Measurements from ENCODE around the gene AEBP1. TPM values are rescaled to one million over a fixed set of nuclear protein-coding genes. Genes with fewer than 3 reads are reported as not detected.
A peak's percentile ranks its signal among the peaks of the same experiment; 100 is the strongest.

The AEBP1 gene
- total and polyA plus RNA-seq, 4 donors, result 293 to 2,243 (median 977) TPM

DNA sequence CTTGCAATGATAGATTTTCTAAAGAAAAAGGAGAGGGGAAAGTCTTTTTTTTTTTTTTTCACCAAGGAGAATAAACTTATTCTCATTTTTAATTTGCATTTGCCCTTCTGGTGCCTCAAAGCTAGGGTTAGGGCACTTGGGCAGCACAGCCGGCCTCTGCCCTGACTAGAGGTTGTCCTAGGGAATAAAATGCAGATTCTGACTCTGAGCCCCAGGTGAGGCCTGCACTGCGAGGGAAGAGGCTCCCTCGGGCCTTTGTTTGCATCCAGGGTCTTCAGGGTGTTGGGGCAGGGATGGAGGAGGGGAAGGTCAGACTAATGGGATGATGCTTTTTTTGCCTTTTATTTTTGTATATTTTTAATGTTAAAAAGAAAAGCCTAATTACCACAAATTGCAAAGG is 29.1 kb downstream of the AEBP1 start:
- no peaks in the 10 kb centered on the region for H3K27me3 ChIP-seq (ENCODE audit: control insufficient read depth in 1 of 2, insufficient read depth in 2 of 2, low read length in 1 of 2)
- H3K9me3 ChIP-seq (ENCODE audit: control insufficient read depth, low read length), result no peaks in the 10 kb centered on the region
- ATAC-seq (ENCODE audit: low FRiP score) (no peak), DNase-seq (no peak)
- WGBS, 2 donors, result 86 to 89% methylated on average over 3 of the region's 3 CpGs
- H3K27ac ChIP-seq (ENCODE audit: low read depth in 1 of 2, low read length in 2 of 2), result no peak overlapping the region
- H3K36me3 ChIP-seq (ENCODE audit: control insufficient read depth in 1 of 2, insufficient read depth in 2 of 2, low read length in 1 of 2), result no peaks in the 10 kb centered on the region
- intact Hi-C loops (cut with DNase I), result no loop called here
- H3K4me3 ChIP-seq (ENCODE audit: low read length in 2 of 2), result no peak overlapping the region
- no peaks in the 10 kb centered on the region for H3K4me1 ChIP-seq (ENCODE audit: control insufficient read depth in 1 of 2, insufficient read depth in 2 of 2, low read length in 2 of 2)

DNA sequence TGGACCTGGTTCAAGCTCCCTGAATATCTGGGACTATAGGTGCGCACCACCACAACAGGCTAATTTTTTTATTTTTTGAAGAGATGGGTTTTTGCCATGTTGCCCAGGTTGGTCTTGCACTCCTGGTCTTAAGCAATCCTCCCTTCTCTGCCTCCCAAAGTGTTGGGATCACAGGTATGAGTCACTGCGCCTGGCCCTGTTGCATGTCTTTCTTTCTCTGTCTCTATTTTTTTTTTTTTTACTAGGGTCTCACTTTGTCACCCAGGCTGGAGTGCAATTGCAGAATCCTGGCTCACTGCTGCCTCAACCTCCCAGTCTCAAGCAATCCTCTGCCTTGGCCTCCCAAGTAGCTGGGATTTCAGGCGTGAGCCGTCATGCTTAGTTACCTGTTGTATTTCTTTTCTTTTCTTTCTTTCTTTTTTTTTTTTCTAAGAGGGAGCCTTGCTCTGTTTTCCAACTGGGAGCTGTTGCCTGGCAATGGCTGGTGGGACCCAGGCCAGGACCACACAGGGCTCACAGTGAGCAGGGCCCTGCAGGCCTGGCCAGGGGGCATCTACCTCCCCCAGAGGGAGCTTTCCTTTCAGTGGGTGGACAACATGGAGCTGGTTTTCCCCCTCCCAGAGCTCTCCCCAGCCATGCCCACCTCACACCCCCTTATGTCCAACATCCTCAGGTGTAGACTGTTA is 30.9 kb downstream of the AEBP1 start:
- DNase-seq (no peak), ATAC-seq (ENCODE audit: low FRiP score) (no peak)
- H3K4me1 ChIP-seq (ENCODE audit: control insufficient read depth in 1 of 2, insufficient read depth in 2 of 2, low read length in 2 of 2), result no peaks in the 10 kb centered on the region
- no peaks in the 10 kb centered on the region for H3K36me3 ChIP-seq (ENCODE audit: control insufficient read depth in 1 of 2, insufficient read depth in 2 of 2, low read length in 1 of 2)
- intact Hi-C loops (cut with DNase I), result no loop called here
- no peaks in the 10 kb centered on the region for H3K9me3 ChIP-seq (ENCODE audit: control insufficient read depth, low read length)
- WGBS, 2 donors, result 91 to 98% methylated on average over 4 of the region's 4 CpGs
- H3K27me3 ChIP-seq (ENCODE audit: control insufficient read depth in 1 of 2, insufficient read depth in 2 of 2, low read length in 1 of 2), result no peaks in the 10 kb centered on the region
- H3K4me3 ChIP-seq (ENCODE audit: low read length in 2 of 2), result no peak overlapping the region
- H3K27ac ChIP-seq (ENCODE audit: low read depth in 1 of 2, low read length in 2 of 2), result no peak overlapping the region

DNA sequence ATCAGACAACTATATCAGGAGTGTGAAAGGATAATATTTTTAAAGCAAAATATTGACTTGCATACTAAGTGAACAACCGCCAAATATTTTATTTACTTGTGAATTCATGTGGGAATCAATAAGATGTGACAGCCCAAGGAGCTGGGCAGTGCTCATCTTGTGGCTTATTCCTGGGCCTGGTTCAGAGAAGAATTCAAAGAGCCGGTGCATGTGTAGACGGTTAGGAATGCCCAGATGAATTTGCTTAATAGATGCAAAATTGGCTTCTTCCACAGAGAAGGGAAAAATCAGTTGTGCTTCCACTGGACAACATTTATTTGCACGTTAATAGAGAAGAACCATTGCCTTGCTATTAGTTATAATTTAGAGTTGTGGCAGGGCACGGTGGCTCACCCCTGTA is 32.6 kb downstream of the AEBP1 start:
- H3K9me3 ChIP-seq (ENCODE audit: control insufficient read depth, low read length), result no peaks in the 10 kb centered on the region
- 83 to 87% methylated on average over 5 of the region's 5 CpGs for WGBS, 2 donors
- no peaks in the 10 kb centered on the region for H3K27me3 ChIP-seq (ENCODE audit: control insufficient read depth in 1 of 2, insufficient read depth in 2 of 2, low read length in 1 of 2)
- intact Hi-C loops (cut with DNase I), result no loop called here
- ATAC-seq (ENCODE audit: low FRiP score) (no peak), DNase-seq (no peak)
- H3K4me3 ChIP-seq (ENCODE audit: low read length in 2 of 2), result no peak overlapping the region
- no peaks in the 10 kb centered on the region for H3K36me3 ChIP-seq (ENCODE audit: control insufficient read depth in 1 of 2, insufficient read depth in 2 of 2, low read length in 1 of 2)
- no peaks in the 10 kb centered on the region for H3K4me1 ChIP-seq (ENCODE audit: control insufficient read depth in 1 of 2, insufficient read depth in 2 of 2, low read length in 2 of 2)
- no peak overlapping the region for H3K27ac ChIP-seq (ENCODE audit: low read depth in 1 of 2, low read length in 2 of 2)

DNA sequence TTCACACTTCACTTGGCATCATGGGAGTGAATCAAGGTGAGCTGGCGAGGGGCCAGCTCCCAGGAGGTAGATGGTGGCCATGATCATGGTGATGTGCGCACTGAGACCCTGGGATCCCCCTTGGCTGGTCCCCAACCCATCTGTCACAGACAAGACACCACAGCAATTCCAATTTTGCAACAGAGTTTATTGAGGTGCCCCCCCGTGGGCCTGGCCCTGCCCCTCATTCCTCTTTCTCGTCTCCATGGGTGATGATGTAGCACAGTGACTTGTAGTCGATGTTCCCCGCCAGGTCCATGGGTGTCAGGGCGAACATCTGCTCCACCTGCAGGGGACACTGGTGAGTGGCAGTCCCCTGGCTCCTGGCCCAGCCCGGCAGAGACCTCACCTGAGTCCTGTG is 34.6 kb downstream of the AEBP1 start:
- Histone ChIP-seq H3K27me3 (ENCODE audit: control insufficient read depth in 1 of 2, insufficient read depth in 2 of 2, low read length in 1 of 2) (no peaks in the 10 kb centered on the region), H3K4me1 (ENCODE audit: control insufficient read depth in 1 of 2, insufficient read depth in 2 of 2, low read length in 2 of 2) (no peaks in the 10 kb centered on the region), H3K36me3 (ENCODE audit: control insufficient read depth in 1 of 2, insufficient read depth in 2 of 2, low read length in 1 of 2) (no peaks in the 10 kb centered on the region), H3K4me3 (ENCODE audit: low read length in 2 of 2) (no peak overlapping the region), H3K27ac (ENCODE audit: low read depth in 1 of 2, low read length in 2 of 2) (no peak overlapping the region), H3K9me3 (ENCODE audit: control insufficient read depth, low read length) (no peaks in the 10 kb centered on the region)
- WGBS, 2 donors, result 86 to 87% methylated on average over 8 of the region's 8 CpGs
- intact Hi-C loops (cut with DNase I), result no loop called here
- DNase-seq, result peak; percentile 32 to 64
- no peak for ATAC-seq (ENCODE audit: low FRiP score)

DNA sequence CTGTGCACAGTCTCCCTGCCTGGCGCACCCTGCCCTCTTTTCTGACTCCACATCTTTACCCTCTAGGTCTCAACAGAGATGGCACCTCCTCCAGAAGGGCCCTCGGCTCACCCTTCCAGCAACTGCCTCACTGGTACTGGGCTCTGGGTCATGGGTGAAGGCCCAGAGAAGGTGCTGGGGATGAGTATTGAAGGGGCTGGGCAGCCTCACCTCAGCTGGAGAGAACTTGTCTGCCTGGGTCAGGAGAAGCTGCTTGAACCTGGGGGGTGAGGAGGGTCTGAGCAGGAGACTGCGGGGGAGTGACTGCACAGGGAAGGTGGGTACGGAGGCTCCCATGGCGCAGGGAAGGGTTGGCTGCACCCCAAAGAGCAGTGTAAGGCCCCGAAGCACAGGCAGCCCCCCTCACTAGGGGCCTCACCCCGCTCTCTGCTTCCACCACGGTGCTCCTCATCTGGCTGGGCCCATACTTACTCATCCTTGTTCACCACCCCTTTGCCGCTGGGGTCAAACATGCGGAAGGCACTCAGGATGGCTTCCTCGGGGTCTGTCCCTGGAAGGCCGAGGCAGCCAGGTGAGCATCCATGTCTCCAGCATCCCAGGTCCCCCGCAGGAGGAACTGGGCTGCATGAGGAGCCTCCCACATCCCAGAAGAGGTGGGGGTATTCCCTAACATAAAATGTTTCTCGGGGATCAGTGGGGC is 35.3 kb downstream of the AEBP1 start:
- WGBS, 2 donors, result 94 to 95% methylated on average over 14 of the region's 14 CpGs
- Histone ChIP-seq H3K27me3 (ENCODE audit: control insufficient read depth in 1 of 2, insufficient read depth in 2 of 2, low read length in 1 of 2) (no peaks in the 10 kb centered on the region), H3K36me3 (ENCODE audit: control insufficient read depth in 1 of 2, insufficient read depth in 2 of 2, low read length in 1 of 2) (no peaks in the 10 kb centered on the region), H3K9me3 (ENCODE audit: control insufficient read depth, low read length) (no peaks in the 10 kb centered on the region), H3K4me3 (ENCODE audit: low read length in 2 of 2) (no peak overlapping the region), H3K4me1 (ENCODE audit: control insufficient read depth in 1 of 2, insufficient read depth in 2 of 2, low read length in 2 of 2) (no peaks in the 10 kb centered on the region), H3K27ac (ENCODE audit: low read depth in 1 of 2, low read length in 2 of 2) (no peak overlapping the region)
- ATAC-seq (ENCODE audit: low FRiP score) (no peak), DNase-seq (peak; percentile 34 to 57)
- intact Hi-C loops (cut with DNase I), result no loop called here

DNA sequence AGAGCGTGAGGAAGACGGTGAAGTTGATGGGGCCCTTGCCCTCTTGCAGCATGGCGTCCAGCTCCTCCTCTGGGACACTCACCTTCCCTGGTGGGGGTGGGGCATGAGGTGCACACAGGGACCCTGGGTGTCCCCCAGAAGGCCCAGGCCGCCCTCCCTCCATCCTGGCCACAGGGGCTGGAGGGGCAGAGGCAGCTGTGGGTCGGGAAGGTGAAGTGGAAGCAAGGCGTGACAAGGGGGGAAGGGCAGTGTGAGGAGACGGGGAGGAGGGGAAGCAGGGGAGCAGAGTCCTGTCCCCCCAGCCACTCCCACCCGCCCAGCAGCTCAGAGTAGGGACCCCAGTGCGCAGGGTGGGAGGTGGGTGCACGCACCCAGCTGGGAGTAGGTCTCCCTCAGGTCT is 36.2 kb downstream of the AEBP1 start:
- 87 to 90% methylated on average over 9 to 10 of the region's 10 CpGs for WGBS, 2 donors
- peak; percentile 39 to 60 for DNase-seq

DNA sequence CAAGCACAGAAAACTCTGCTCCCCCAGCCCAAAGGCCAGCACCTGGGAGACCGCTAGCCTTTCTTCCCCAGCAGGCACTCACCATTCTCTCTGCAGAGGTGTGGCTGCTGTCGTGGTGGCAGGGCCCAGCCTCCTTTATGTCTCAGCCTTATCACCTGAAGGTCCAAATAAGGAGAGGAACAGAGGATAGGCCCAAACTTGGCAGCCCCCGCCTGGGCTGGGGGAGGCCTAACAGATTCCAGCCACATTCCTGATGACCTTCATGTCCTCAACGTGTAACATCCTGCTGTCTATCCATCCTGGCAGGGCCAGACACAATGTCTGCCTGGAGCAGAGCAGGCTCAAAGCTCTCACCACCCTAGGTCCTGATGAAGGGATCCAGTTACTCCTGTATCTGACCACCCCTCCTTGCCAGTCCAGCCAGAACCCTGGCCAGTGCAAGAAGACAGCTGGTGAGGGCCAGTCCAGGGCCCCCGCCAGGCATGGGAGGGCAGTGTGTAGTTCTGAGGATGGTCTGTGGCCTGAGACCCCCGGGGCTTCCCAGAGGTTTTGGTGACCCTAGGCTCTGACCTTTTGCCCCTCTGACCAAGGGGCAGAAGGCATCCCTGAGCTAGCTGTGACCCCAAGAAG is 37.2 kb downstream of the AEBP1 start, which contains the start of gene MYL7:
TSS of gene MYL7 (minus strand) at position 112 of the 630 bp plus-strand sequence. CDS start at position 85, 27 bp downstream.
- peak; percentile 29 to 53 for DNase-seq
- Histone ChIP-seq H3K9me3 (ENCODE audit: control insufficient read depth, low read length) (no peaks in the 10 kb centered on the region), H3K27ac (ENCODE audit: low read depth in 1 of 2, low read length in 2 of 2) (no peak within 1 kb of the TSS), H3K4me3 (ENCODE audit: low read length in 2 of 2) (no peak within 1 kb of the TSS), H3K36me3 (ENCODE audit: control insufficient read depth in 1 of 2, insufficient read depth in 2 of 2, low read length in 1 of 2) (no peaks in the 10 kb centered on the region), H3K4me1 (ENCODE audit: control insufficient read depth in 1 of 2, insufficient read depth in 2 of 2, low read length in 2 of 2) (no peaks in the 10 kb centered on the region), H3K27me3 (ENCODE audit: control insufficient read depth in 1 of 2, insufficient read depth in 2 of 2, low read length in 1 of 2) (no peaks in the 10 kb centered on the region)
- intact Hi-C loops (cut with DNase I), result no loop called here
- WGBS, 2 donors, result 87 to 88% methylated on average over 6 of the region's 6 CpGs
- ATAC-seq (ENCODE audit: low FRiP score), result no peak

More for the DNA sequence above, 36.2 kb downstream of the AEBP1 start:
- no peaks in the 10 kb centered on the region for H3K36me3 ChIP-seq (ENCODE audit: control insufficient read depth in 1 of 2, insufficient read depth in 2 of 2, low read length in 1 of 2)
- intact Hi-C loops (cut with DNase I), result no loop called here
- H3K27ac ChIP-seq (ENCODE audit: low read depth in 1 of 2, low read length in 2 of 2), result no peak overlapping the region
- no peaks in the 10 kb centered on the region for H3K9me3 ChIP-seq (ENCODE audit: control insufficient read depth, low read length)
- no peak overlapping the region for H3K4me3 ChIP-seq (ENCODE audit: low read length in 2 of 2)
- H3K27me3 ChIP-seq (ENCODE audit: control insufficient read depth in 1 of 2, insufficient read depth in 2 of 2, low read length in 1 of 2), result no peaks in the 10 kb centered on the region
- ATAC-seq (ENCODE audit: low FRiP score), result no peak
- no peaks in the 10 kb centered on the region for H3K4me1 ChIP-seq (ENCODE audit: control insufficient read depth in 1 of 2, insufficient read depth in 2 of 2, low read length in 2 of 2)

DNA sequence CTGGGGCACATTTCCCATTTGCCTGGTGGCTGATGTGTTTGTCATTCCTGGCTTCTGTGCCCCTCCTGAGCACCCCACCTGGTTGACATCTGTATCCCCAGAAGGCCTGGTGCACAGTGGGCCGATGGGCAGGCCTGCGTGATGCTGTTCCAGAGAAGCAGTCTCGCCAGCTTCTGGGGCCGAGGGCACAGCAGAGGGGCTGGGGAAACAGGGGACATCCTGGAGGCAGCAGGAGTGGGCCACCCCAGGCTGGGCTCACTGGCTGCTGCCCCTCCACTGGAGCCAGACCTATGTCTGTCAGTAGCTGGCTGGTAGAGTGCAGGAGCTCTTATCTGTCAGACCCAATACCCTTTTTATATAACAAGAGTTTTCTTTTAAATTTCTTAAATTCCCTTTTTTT is 37.9 kb downstream of the AEBP1 start:
- ATAC-seq (ENCODE audit: low FRiP score), result no peak

More for the DNA sequence above, 37.9 kb downstream of the AEBP1 start:
- no peaks in the 10 kb centered on the region for H3K9me3 ChIP-seq (ENCODE audit: control insufficient read depth, low read length)
- 92% methylated on average over 4 of the region's 4 CpGs for WGBS, 2 donors
- no peaks in the 10 kb centered on the region for H3K27me3 ChIP-seq (ENCODE audit: control insufficient read depth in 1 of 2, insufficient read depth in 2 of 2, low read length in 1 of 2)
- H3K4me3 ChIP-seq (ENCODE audit: low read length in 2 of 2), result no peak overlapping the region
- H3K4me1 ChIP-seq (ENCODE audit: control insufficient read depth in 1 of 2, insufficient read depth in 2 of 2, low read length in 2 of 2), result no peaks in the 10 kb centered on the region
- no peak overlapping the region for H3K27ac ChIP-seq (ENCODE audit: low read depth in 1 of 2, low read length in 2 of 2)
- peak; percentile 24 to 42 for DNase-seq
- no peaks in the 10 kb centered on the region for H3K36me3 ChIP-seq (ENCODE audit: control insufficient read depth in 1 of 2, insufficient read depth in 2 of 2, low read length in 1 of 2)
- intact Hi-C loops (cut with DNase I), result no loop called here

Data from aorta (tissue), 5 donors.